ENCODE results near the gene CDCA7. TPM values are rescaled to one million over a fixed set of nuclear protein-coding genes. Genes with fewer than 3 reads are reported as not detected.

CDCA7 gene
- total RNA-seq, 1 experiment from 2014 or later: 48.2 TPM

DNA sequence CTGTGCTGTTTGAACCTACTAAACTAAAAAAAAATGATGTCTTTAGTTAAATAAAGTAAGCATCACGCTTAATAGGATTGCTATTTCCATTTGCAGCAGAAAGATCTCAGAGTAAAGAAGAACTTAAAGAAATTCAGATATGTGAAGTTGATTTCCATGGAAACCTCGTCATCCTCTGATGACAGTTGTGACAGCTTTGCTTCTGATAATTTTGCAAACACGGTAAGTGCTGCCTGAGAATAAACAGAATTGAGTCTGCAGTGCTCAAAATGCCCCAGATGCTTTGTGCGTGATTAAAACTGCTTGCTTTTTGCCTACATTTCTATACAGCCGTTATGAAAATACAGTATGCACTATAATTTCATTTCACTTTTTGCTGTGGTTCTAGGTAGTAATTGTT, 3.9 kb downstream of the CDCA7 start:
- DNase-seq: no peak
- TF ChIP-seq, protein P1, sequence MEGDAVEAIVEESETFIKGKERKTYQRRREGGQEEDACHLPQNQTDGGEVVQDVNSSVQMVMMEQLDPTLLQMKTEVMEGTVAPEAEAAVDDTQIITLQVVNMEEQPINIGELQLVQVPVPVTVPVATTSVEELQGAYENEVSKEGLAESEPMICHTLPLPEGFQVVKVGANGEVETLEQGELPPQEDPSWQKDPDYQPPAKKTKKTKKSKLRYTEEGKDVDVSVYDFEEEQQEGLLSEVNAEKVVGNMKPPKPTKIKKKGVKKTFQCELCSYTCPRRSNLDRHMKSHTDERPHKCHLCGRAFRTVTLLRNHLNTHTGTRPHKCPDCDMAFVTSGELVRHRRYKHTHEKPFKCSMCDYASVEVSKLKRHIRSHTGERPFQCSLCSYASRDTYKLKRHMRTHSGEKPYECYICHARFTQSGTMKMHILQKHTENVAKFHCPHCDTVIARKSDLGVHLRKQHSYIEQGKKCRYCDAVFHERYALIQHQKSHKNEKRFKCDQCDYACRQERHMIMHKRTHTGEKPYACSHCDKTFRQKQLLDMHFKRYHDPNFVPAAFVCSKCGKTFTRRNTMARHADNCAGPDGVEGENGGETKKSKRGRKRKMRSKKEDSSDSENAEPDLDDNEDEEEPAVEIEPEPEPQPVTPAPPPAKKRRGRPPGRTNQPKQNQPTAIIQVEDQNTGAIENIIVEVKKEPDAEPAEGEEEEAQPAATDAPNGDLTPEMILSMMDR (IDR thresholded peaks at IDR 0.05; ENCODE audit: unreplicated experiment): no peak
- H3K27ac Mint-ChIP-seq (ENCODE audit: unreplicated experiment): no peak overlapping the region
- BruUV-seq (replicated peaks): no TSS peak
- CTCF ChIA-PET: no interaction called here
- peaks cover 30% of the 10 kb centered on the region for H3K4me1 Mint-ChIP-seq (ENCODE audit: low read depth, unreplicated experiment)
- no peaks in the 10 kb centered on the region for H3K27me3 Mint-ChIP-seq (ENCODE audit: unreplicated experiment)
- intact Hi-C loops (cut with micrococcal nuclease; ENCODE audit: unreplicated experiment): loop anchor here (10.0 kb wide), 1 partner anchor 74 kb away; no protein-coding TSS in a partner anchor
- no peaks in the 10 kb centered on the region for H3K9me3 Mint-ChIP-seq (ENCODE audit: low read depth, unreplicated experiment)
- H3K36me3 Mint-ChIP-seq (ENCODE audit: insufficient read depth, unreplicated experiment): peaks cover 42% of the 10 kb centered on the region
- no peak overlapping the region for H3K4me3 Mint-ChIP-seq (ENCODE audit: low read depth, unreplicated experiment)

DNA sequence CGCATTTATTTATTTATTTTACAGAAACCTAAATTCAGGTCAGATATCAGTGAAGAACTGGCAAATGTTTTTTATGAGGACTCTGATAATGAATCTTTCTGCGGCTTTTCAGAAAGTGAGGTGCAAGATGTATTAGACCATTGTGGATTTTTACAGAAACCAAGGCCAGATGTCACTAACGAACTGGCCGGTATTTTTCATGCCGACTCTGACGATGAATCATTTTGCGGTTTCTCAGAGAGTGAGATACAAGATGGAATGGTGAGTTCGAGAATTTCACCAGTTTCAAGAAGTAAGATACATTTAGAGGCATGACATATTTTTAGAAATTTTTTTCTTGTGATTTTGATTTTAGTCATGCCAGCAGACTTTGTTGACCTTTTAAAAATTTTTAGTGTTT, 4.6 kb downstream of the CDCA7 start:
- Mint-ChIP-seq H3K27me3 (ENCODE audit: unreplicated experiment) (no peaks in the 10 kb centered on the region), H3K9me3 (ENCODE audit: low read depth, unreplicated experiment) (no peaks in the 10 kb centered on the region), H3K4me3 (ENCODE audit: low read depth, unreplicated experiment) (no peak overlapping the region), H3K27ac (ENCODE audit: unreplicated experiment) (no peak overlapping the region), H3K4me1 (ENCODE audit: low read depth, unreplicated experiment) (peaks cover 24% of the 10 kb centered on the region), H3K36me3 (ENCODE audit: insufficient read depth, unreplicated experiment) (peaks cover 44% of the 10 kb centered on the region)
- BruUV-seq (replicated peaks): no TSS peak
- intact Hi-C loops (cut with micrococcal nuclease; ENCODE audit: unreplicated experiment): loop anchor here (10.0 kb wide), 1 partner anchor 74 kb away; no protein-coding TSS in a partner anchor
- TF ChIP-seq, protein P1 (IDR thresholded peaks at IDR 0.05; ENCODE audit: unreplicated experiment): no peak
- DNase-seq: no peak
- CTCF ChIA-PET: no interaction called here

DNA sequence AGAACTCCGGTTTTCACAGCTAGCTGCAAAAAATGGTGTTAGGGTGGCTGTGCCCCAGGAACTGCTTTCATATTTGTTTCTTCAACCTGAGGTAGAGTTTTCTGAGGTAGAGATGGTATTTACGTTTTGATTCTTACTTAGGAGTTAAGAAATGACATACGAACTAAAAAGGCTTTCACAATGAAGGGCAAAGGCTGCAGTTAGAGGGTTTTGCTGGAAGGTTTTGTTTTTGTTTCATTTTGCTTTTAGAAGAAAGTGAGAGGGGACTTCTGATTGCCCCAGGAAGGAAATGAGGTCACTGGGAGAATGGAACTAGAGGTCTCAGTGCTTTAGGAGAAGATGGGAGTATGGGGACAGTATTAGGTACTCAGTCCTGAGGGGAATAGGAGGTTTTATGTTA, 15.5 kb downstream of the CDCA7 start:
- Mint-ChIP-seq H3K27me3 (ENCODE audit: unreplicated experiment) (no peaks in the 10 kb centered on the region), H3K4me3 (ENCODE audit: low read depth, unreplicated experiment) (no peak overlapping the region), H3K9me3 (ENCODE audit: low read depth, unreplicated experiment) (no peaks in the 10 kb centered on the region), H3K4me1 (ENCODE audit: low read depth, unreplicated experiment) (peaks cover 9% of the 10 kb centered on the region), H3K36me3 (ENCODE audit: insufficient read depth, unreplicated experiment) (peaks cover 20% of the 10 kb centered on the region), H3K27ac (ENCODE audit: unreplicated experiment) (peak overlapping the region; percentile 1)
- TF ChIP-seq, protein P1 (IDR thresholded peaks at IDR 0.05; ENCODE audit: unreplicated experiment): no peak
- intact Hi-C loops (cut with micrococcal nuclease; ENCODE audit: unreplicated experiment): no loop called here
- CTCF ChIA-PET: no interaction called here
- BruUV-seq (replicated peaks): no TSS peak
- DNase-seq: no peak

DNA sequence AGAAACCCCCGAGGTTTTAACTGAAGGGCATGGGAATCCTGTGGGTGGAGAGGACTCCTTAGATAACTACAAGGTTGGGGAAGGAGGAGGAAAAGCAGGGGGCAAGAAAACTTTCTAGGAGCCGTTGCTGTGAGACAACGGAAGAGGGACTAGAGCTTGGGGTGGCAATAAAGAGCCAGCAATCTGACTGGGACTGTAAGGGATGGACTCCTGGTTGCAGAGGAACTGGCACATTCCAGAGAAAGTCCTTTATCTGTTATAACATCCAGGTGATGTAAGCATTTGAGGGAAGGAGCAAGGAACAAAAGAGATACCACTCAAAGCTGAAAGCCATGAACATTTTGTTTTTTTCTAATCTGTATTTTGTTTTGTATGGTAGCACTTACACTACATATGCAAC, 16.4 kb downstream of the CDCA7 start:
- H3K4me3 Mint-ChIP-seq (ENCODE audit: low read depth, unreplicated experiment): no peak overlapping the region
- H3K27ac Mint-ChIP-seq (ENCODE audit: unreplicated experiment): no peak overlapping the region
- TF ChIP-seq, protein P1 (IDR thresholded peaks at IDR 0.05; ENCODE audit: unreplicated experiment): no peak
- no peaks in the 10 kb centered on the region for H3K9me3 Mint-ChIP-seq (ENCODE audit: low read depth, unreplicated experiment)
- CTCF ChIA-PET: no interaction called here
- no TSS peak for BruUV-seq (replicated peaks)
- H3K27me3 Mint-ChIP-seq (ENCODE audit: unreplicated experiment): no peaks in the 10 kb centered on the region
- no peak for DNase-seq
- H3K36me3 Mint-ChIP-seq (ENCODE audit: insufficient read depth, unreplicated experiment): peaks cover 13% of the 10 kb centered on the region
- intact Hi-C loops (cut with micrococcal nuclease; ENCODE audit: unreplicated experiment): no loop called here
- peaks cover 9% of the 10 kb centered on the region for H3K4me1 Mint-ChIP-seq (ENCODE audit: low read depth, unreplicated experiment)

All from Calu3 (cell line).